ENCODE results near the gene CFAP299.
"Not testable (repeated sequence)": the region's sequence is repeated elsewhere in the genome, so short reads cannot be mapped to it uniquely, and the experiment has no call there.

CFAP299 gene

DNA sequence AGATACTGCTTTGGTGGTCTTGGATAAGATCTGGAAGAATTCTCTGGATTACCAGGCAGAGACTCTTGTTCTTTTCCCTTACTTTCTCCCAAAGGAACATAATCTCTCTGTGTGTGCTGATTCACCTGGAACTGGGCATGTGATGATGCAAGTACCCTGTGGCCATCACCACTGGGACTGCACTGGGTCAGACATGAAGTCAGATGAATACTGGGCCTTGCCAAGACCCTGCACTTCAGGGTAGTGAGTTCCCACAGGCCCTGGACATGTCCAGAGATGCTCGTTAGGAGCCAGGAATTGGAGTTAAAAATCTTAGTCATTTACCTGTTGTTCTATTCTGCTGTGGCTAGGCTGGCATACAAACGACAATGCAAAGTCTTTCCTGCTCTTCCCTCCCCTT is 404.8 kb downstream of the CFAP299 start:
- DNase-seq, result no peak

DNA sequence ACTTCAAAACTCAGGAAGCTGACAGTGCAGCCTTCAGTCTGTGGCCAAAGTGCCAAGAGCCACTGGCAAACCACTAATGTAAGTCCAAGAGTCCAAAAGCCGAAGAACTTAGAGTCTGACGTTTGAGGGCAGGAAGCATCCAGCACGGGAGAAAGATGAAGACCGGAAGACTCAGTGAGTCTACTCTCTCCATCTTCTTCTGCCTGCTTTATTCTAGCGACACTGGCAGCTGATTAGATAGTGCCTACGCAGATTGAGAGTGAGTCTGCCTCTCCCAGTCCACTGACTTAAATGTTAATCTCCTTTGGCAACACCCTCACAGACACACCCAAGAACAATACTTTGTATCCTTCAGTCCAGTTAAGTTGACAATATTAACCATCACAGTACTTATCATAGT is 414.0 kb downstream of the CFAP299 start:
- not testable (repeated sequence) for DNase-seq

GRCh38 chr4:80751200-80751599 is 415.7 kb downstream of the CFAP299 start:
- DNase-seq, result no peak

DNA sequence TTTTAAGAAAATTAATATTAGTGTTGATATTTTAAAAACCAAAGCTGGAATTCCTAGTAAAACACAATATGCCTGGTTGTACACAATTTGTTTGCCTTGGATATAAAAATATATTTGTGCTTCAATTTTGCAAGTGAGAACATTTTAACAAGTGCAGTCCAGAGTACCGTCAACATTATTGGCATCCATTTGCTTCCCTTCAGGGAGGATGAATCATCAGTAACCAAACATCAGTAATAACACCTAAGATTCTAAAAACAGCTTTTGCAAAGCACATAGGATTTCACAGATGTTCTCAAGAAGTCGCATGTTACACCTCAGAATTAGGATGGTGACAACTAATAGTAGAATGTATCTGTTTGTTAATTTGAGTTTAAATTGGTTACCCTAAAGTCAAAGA is 432.4 kb downstream of the CFAP299 start:
- DNase-seq, result no peak

DNA sequence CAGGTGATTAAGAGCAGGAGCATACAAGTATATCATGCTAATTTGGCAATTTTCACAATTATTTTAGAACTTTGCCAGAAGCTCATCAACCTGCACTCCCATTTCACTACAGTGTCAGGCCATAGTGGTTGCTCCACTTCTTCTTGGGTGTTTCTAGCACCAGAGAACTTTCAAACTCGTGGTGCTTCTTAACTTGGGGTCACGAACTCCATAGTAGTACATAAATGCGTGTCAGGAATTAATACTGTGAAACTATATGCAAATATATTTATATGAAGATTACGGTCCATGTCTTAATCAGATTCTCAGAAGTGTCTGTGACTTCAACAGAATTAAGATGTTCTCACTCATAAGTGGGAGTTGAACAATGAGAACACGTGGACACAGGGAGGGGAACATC is 440.6 kb downstream of the CFAP299 start:
- no peak for DNase-seq

DNA sequence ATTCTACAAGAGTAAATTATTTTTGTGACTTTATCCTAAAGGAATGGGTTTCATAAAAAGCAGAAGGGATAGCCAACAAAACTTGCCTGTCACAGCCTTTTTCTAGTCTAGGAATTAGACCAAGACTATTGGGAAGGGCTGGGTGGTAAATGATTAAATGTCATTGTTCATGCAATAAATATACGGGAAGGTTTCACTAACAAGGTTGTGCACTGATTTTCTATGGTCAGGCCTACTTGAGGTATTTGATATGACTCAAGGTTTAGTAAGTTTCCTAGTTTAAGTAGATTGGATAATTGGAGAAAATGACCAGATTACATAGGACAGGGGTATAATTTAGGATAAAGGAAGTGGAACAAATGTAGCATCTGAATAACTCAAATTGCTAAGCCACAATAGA is 445.9 kb downstream of the CFAP299 start:
- no peak for DNase-seq

- no peak for DNase-seq
These were observed 451.8 kb downstream of the CFAP299 start for GRCh38 chr4:80787306-80787705.

DNA sequence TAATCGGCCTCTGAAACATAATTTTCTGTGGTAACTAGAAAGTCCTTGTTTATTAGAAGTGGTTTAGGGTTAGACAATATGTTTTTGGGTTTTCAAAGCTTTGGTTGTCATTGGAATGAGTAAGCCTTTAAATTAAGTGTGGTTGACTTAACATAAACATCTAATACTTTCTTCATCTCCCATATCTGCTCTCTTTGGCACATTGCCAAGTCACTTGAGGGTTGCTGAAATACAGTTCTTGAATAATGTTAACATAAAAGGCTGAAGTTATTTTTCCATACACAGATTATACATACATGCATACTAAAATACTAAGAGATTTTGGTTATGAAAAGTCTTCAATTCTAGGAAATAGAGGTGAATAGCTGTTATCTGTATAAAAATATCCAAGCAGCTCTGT is 453.3 kb downstream of the CFAP299 start:
- no peak for DNase-seq

GRCh38 chr4:80790152-80790551 is 454.6 kb downstream of the CFAP299 start:
- DNase-seq, result no peak

- not testable (repeated sequence) for DNase-seq
These were observed 458.1 kb downstream of the CFAP299 start for GRCh38 chr4:80793660-80794059.

DNA sequence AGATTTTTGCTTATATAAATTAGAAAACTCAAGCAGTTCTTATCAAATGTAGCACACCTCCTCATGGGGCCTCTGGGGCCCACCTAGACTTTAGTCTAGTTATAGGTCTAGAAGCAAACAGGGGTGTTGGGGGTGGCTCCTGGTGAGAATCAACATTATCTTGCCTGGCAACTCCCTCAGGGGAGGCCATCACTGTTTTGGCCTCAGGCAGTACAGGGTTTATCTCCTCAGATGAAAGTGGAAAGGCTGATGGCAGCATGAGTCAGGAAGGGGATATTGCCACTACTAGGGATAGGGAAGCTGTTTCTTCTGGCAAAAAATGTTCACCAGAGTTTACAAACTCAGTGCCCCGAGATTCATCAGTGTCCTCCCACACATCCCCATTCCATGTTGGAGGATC is 462.6 kb downstream of the CFAP299 start:
- no peak for DNase-seq

- not testable (repeated sequence) for DNase-seq
These were observed 465.2 kb downstream of the CFAP299 start for GRCh38 chr4:80800719-80801118.

- no peak for DNase-seq
These were observed 467.8 kb downstream of the CFAP299 start for GRCh38 chr4:80803337-80803736.

GRCh38 chr4:80806472-80806871 is 470.9 kb downstream of the CFAP299 start:
- DNase-seq, result no peak

DNA sequence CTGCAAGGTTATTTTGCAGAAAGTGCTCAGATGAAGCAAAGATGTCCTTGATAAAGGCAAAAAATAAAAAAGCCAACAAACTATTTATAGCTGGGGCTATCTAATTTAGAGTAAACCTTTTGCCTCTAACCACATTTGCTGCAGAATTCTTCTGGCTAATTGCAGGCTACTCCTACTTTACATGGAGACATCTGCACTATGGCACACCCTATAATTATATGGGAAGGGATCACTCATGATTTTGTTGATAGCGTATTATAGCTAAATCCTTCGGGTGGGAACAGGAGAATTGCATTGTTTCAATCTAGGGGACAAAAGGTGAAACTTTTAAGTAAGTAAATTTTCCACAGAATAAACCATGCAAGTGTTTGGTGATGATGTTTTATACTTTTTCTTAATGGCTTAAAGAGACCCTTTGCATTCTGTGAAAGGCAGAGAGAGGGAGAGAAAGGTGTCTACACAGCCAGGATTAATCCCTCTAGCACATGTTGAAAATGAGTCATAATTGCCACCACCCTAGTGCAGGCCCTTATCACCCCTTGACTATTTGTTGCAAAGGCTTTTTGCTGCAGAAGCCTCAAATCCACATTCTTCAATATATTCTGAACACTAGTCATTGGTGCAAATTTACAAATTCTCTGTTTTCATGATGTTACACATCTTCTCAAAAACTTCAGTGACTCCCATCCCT is 473.7 kb downstream of the CFAP299 start:
- DNase-seq, result no peak

DNA sequence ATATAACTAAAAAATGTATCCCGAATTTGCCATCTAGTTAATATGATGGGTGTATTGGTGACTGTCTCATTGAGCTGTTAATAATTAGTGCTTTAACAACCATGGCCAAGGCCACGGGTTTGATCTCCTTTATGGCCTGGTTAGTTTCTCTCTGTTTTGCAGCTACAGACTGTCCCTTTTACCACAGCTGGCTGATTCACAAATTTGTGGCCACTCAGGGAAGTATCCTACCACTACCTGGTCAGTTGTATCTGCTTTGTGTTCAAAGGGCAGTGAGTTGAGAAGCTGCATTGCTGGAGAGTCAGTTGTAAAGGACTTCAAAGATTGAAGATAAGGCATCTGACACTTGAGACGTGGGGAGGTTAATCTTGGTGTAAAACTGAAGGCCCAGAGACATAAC is 475.9 kb downstream of the CFAP299 start:
- no peak for DNase-seq

DNA sequence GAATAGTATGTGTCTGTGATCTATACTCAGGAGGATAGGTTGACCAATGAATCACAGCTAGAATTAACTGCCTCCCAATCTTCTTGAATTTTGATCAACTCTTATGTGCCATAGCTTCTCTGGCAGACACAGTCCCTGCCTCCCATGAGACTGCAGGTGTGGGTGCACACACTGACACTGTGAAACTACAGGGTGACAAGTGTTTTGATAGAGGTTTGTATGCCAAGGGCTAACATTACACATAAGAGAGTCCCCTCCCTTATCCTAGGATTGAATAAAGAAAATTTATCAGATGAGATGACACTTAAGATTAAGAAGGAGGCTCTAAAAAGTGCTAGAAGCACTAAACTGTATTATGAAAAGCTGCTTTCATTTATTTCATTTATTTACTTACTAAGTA is 476.6 kb downstream of the CFAP299 start:
- no peak for DNase-seq

GRCh38 chr4:80814266-80814665 is 478.7 kb downstream of the CFAP299 start:
- DNase-seq, result no peak

DNA sequence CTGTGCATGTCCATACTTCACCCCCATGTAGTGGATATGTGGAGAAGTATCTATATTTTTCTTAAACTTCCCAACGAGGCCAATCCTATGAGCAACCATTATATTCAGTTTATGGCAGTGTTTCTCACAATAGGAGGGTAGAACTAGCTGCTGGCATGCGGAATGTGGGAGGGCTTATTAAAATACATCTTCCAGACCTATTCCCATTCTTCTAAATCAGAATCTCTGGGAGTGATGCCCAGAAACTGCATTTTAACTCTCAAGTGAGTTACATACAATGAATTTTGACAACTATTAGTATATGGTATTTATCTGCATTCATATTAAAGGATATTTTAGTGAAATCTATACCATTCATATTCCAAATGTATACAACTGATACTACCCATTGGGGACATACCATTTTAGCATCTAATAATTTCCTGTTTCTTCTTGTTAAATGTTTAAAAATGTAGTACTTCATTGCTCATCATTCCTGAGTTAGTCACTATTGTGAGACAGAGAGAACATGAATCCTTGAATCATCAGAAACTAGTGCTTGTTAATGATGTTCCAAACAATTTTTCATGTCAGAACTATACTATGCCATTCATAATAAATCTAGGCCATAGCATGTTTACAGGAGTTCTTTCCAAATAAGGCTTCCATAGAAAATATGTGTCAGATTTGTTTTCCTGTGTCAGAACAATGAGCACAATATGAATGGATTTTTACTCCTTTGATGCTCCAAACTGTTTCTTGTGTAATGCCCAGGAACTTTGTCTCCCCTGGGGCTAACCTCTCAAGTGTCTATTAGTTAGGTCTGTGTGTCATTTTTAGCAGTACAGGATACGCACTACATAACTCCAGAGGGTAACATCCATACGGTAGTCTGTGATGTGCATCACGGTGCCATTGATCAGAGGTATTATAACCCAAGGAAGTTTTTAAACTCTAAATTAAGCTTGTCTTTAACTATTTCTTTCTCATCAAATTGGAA is 496.1 kb downstream of the CFAP299 start:
- DNase-seq, result no peak

DNA sequence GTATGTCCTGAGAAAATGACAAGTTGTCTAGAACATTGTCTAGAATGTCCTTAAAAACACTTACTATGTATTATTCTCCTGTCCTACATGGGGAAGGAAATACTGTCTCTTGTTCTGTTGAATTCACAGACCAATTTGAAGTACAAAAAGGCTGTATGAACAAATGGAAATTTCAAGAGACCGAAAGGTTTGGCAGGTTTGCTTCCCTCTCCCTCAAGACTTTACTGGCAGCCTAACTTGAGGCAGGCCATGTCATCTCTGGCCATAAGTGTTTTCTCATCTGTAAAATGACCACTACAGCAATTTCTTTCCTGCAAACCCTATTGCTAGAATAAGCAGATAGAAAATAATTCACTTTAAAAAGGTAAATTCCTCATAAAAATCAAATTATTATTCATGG is 503.8 kb downstream of the CFAP299 start:
- DNase-seq, result no peak

GRCh38 chr4:80839792-80840191 is 504.3 kb downstream of the CFAP299 start:
- DNase-seq, result no peak

- no peak for DNase-seq
These were observed 504.9 kb downstream of the CFAP299 start for GRCh38 chr4:80840396-80840795.

DNA sequence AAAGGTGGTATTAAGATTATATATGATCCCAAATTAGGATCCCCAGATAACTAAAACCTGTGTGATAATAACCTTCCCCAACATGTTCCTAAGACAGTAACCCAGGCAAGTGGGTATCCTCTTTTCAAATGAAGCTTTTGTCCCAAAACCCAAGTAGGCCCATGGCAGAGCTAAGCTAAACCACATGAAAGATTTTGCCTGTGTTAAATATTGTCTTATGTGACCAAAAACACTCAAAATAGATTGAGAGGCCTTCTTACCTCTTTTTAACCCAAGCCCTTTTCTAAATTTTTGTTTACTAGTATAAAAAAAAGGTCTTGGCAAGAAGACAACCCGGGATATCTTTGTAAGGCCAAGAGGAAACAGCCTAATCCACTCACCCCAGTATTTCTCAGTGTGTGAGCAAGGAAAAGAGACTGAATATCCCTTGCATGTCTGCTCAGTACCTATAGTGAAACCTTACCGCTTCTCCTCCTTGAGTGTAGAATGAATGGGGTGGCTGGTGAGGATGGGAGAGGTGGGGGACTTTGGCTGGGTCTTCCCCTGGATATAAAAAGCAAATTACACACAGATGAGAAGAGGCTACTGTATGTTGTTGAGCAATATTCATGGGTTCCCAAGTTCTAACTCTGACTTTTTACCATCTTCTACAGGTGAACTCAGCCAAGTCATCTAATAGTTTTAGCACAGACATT is 506.2 kb downstream of the CFAP299 start:
- no peak for DNase-seq

DNA sequence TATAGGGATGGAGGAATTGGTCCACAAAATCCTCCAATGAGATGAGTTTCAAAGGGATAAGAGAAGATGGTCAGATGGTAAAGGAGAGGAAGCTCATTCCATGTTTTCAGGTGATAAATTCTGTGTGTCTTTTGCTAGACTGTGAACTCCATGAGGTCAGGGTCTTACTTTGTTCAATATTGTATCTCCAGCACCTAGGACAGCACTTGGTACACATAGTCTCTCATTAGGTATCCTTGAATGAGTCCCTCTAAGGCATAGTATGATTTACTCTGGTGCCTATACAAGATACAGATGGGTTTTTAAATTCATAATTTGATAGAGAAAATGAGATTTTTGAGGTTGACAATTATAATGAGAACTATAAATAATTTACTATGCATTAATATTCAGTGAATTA is 510.7 kb downstream of the CFAP299 start:
- no peak for DNase-seq
